Spleen (tissue), 7 donors: Measurements from ENCODE around the gene C17orf114.

ENCODE experiments used
- CTCF ChIP-seq, 11 experiments: fragments of 200-600 bp in 7 of 11; fragments of 450-650 bp in 4 of 11; sonication (generic) in 4 of 11; IDR thresholded peaks in 8 of 11; conservative IDR thresholded peaks in 3 of 11; 1 replicate in 7 of 11; 2 replicates in 4 of 11; pipeline versions ENCODE4 v1.4.0 to v1.8.0; 2016 to 2021; ENCODE audit warnings: antibody characterized with exemption in 11 of 11, inconsistent platforms in 4 of 11, mild to moderate bottlenecking in 1 of 11
- POLR2A ChIP-seq, 3 donors: fragments of 450-650 bp; IDR thresholded peaks; one replicate each; pipeline ENCODE4 v1.5.1; 2017; ENCODE audit warnings: antibody characterized with exemption in 3 of 3, mild to moderate bottlenecking in 1 of 3
- POLR2AphosphoS5 ChIP-seq, 3 donors: sonication (generic); formaldehyde crosslinking; IDR thresholded peaks; one replicate each; pipeline ENCODE4 v1.5.1; 2017; ENCODE audit warnings: antibody characterized with exemption in 3 of 3
- donor health status: DM: no; HTN: no; CAD: no; lungs with moderate emphysema.
- donor health status: DM: no; HTN: no; CAD: no.
- donor health status: DM: no; HTN: no; CAD: no.

GRCh38 chr17:4786516-4786915 lies 15.6 kb downstream of the C17orf114 start:
- TF ChIP-seq POLR2A (IDR thresholded peaks at IDR 0.05) (no peak), CTCF (IDR thresholded peaks at IDR 0.05 in 8 of 11, conservative IDR thresholded peaks at IDR 0.05 in 3 of 11) (no peak), POLR2AphosphoS5 (IDR thresholded peaks at IDR 0.05) (no peak)
